HepG2 (cell line): ENCODE data around the gene LSM12. TPM values are rescaled to one million over a fixed set of nuclear protein-coding genes. Genes with fewer than 3 reads are reported as not detected.

ENCODE experiments used
- AKAP8 ChIP-seq: sonication (generic); formaldehyde crosslinking; IDR thresholded peaks from 2 replicates; pipeline ENCODE4 v1.5.1; 2020; ENCODE audit warnings: mild to moderate bottlenecking, missing genetic modification reagents
- CHD4 ChIP-seq: fragments of 200-600 bp; sonication (generic); IDR thresholded peaks from 2 replicates; pipeline ENCODE4 v1.7.0; 2017; ENCODE audit warnings: mild to moderate bottlenecking, low read length, borderline replicate concordance
- CTCF ChIP-seq: sonication (generic); formaldehyde crosslinking; IDR thresholded peaks from 2 replicates; pipeline ENCODE4 v1.5.0; 2020; ENCODE audit warnings: mild to moderate bottlenecking, missing genetic modification reagents, moderate library complexity
- FOXO4 ChIP-seq: sonication (generic); formaldehyde crosslinking; conservative IDR thresholded peaks from 2 replicates; pipeline ENCODE4 v1.8.1; 2023; ENCODE audit warnings: missing genetic modification reagents
- IRF2 ChIP-seq: IDR thresholded peaks from 2 replicates; pipeline ENCODE4 v1.6.1; 2018; ENCODE audit warnings: missing genetic modification reagents, missing compliant biosample characterization
- MTF2 ChIP-seq: sonication (generic); formaldehyde crosslinking; IDR thresholded peaks from 2 replicates; pipeline ENCODE4 v1.5.0; 2020; ENCODE audit warnings: missing genetic modification reagents, borderline replicate concordance
- RORA ChIP-seq: sonication (generic); formaldehyde crosslinking; IDR thresholded peaks from 2 replicates; pipeline ENCODE4 v1.5.0; 2020; ENCODE audit warnings: mild to moderate bottlenecking, missing genetic modification reagents, moderate library complexity
- SP2 ChIP-seq: sonication (generic); formaldehyde crosslinking; IDR thresholded peaks from 2 replicates; pipeline ENCODE4 v1.5.1; 2020; ENCODE audit warnings: mild to moderate bottlenecking, missing genetic modification reagents
- SUZ12 ChIP-seq: fragments of 150-350 bp; IDR thresholded peaks from 2 replicates; pipeline ENCODE4 v1.6.1; 2014; ENCODE audit warnings: low read depth, low read length
- ZBTB33 ChIP-seq: sonication (generic); formaldehyde crosslinking; IDR thresholded peaks from 2 replicates; pipeline ENCODE4 v1.4.0; 2020; ENCODE audit warnings: missing genetic modification reagents
- ZSCAN12 ChIP-seq: sonication (generic); formaldehyde crosslinking; IDR thresholded peaks from 2 replicates; pipeline ENCODE4 v1.9.0; 2021; ENCODE audit warnings: mild to moderate bottlenecking, missing genetic modification reagents
- polyA plus RNA-seq, 8 experiments: library from polyadenylated mRNA; depleted of rRNA in 3 of 8; stranded (reverse) in 7 of 8; unstranded in 1 of 8; fragments of >200 nt; fragmentation: Illumina TruSeq in 4 of 8; extraction: Trizol in 4 of 8; gene quantifications; 2 replicates each; pipeline versions ENCODE4 v1.2.1 to v1.2.3, GENCODE V29; 2011 to 2016; ENCODE audit warnings: low read depth in 4 of 8, missing spikeins in 1 of 8, mixed read lengths in 1 of 8; ENCODE audit not compliant: insufficient read depth in 1 of 8
- total RNA-seq, 5 experiments: library from RNA; depleted of rRNA; stranded (reverse); fragments of >200 nt; fragmentation: Illumina TruSeq; extraction: Trizol; gene quantifications; 2 replicates each; pipeline ENCODE4 v1.2.3, GENCODE V29; 2016; ENCODE audit warnings: low read depth in 1 of 5

Gene LSM12
- total and polyA plus RNA-seq, 2 of the 13 experiments (the other 11 are each of a cell fraction or from before 2014, with no cell fraction given) = 52.8 to 55.7 TPM

- no peak for TF ChIP-seq SP2
- peak; percentile 66; the same call in 1 of the 2 replicates for TF ChIP-seq ZBTB33 (CRISPR knock-in tag)
- TF ChIP-seq CHD4 = peak; percentile 60; the same call in 1 of the 2 replicates
- TF ChIP-seq SUZ12 = no peak
- 0 out of 2 replicates have a peak, but pooled peaks have one; percentile 7 for TF ChIP-seq AKAP8 (CRISPR knock-in tag)
- 0 out of 2 replicates have a peak, but pooled peaks have one; percentile 94 for TF ChIP-seq FOXO4 (CRISPR knock-in tag)
- peak; percentile 79 for TF ChIP-seq CTCF (CRISPR knock-in tag)
- no peak for TF ChIP-seq RORA (CRISPR knock-in tag)
- no peak for TF ChIP-seq IRF2 (CRISPR knock-in tag)
- no peak for TF ChIP-seq ZSCAN12 (CRISPR knock-in tag)
- 0 out of 2 replicates have a peak, but pooled peaks have one; percentile 37 for TF ChIP-seq MTF2 (CRISPR knock-in tag)
Observed at GRCh38 chr17:44084131-44084538, 17.7 kb upstream of the LSM12 start (continued).
